ENCODE data around the gene BMPER.
A peak's percentile ranks its signal among the peaks of the same experiment; 100 is the strongest.

BMPER gene

DNA sequence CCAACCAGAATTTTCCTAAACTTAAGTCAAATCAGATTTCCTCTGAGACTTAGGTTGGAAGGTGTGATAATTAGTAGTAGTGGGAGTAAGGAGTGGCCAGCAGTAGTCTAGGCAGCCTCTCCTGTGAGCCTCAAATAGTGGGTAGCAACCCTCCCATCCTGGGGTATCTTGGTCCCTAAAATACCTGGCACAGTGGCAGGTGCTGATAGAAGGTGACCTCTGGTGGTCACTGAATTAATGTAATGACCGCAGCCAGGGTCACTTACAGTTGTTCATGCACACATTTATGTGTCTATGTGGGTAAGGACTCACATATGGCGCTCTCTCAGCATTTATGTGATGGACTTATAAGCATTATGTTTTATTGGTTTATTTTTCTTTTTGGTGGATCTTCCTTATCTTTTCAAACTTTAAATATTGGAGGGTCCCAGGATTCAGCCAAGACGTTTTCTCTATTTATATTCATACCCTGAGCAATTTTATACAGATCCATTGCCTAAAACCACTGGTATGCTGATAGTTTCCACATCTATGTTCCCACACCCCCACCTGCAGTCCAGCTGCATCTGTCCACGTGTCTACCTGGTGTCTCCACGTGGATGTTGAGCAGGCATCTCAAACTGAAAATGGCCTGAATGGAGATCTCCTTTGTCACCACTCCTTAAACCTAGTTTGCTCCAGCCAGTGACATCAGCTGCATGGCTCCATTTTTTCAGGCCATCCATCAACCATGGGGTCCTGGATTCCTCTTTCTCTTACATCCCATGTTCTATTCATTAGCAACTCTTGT, 18.3 kb downstream of the BMPER start:
- no peak for DNase-seq (ENCODE audit: low read depth)

DNA sequence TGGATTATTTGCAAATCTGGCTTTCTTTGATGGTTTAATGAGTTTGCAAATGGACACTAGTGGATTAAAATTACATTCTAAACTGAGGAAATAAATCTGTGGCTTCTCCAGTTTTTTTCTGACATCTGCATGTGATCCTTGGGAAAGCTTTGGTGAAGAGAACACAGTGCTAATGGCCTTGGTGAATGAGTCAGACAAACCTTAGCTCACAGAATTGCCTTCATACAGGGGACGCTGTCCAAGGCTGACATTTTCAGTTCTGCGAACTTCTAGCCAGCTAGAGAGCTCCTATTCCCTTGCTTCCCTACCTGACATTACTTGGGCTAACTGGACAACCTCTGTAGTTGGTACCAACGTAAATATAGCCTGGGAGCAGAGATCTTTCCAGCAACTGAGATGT, 21.2 kb downstream of the BMPER start:
- peak; percentile 74 for DNase-seq (ENCODE audit: low read depth)

DNA sequence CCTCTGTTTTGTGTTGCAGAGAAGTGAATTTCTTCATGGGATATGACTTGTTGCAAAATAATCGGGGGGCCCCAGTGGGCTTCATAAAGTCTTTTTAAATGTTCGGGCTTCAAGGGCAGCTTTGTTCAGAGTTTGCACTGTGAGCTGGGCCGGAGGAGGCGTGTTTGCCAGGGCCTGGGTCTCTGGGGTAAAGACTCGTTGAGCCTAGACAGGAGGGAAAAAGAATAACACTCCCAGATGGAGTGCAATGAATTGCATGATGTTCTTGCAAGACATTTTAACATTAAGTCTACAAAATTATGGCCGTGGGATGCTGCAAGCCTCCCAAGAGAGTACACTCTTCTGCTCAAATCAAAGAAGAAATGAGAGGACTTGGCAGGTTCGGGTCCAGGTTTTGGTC, 23.6 kb downstream of the BMPER start:
- DNase-seq (ENCODE audit: low read depth), result no peak

DNA sequence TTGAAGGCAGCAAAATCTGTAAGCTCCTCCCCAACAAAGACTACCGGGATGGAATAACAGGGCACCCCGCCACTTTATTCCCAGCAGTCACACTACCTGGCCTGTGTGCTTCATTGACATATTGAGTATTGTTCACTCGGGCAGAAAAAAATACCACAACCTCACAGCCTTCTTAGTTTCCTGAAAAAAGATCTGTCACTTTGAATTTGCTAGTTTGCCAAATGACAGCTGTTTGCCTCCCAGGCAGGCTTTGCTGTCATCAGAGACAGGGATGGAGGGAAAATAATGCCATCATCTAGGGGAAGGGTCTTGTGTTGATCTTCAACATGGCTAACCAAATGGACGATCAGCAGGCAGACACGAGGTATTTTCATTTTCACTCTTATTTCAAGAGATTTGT, 26.9 kb downstream of the BMPER start:
- DNase-seq (ENCODE audit: low read depth), result no peak

DNA sequence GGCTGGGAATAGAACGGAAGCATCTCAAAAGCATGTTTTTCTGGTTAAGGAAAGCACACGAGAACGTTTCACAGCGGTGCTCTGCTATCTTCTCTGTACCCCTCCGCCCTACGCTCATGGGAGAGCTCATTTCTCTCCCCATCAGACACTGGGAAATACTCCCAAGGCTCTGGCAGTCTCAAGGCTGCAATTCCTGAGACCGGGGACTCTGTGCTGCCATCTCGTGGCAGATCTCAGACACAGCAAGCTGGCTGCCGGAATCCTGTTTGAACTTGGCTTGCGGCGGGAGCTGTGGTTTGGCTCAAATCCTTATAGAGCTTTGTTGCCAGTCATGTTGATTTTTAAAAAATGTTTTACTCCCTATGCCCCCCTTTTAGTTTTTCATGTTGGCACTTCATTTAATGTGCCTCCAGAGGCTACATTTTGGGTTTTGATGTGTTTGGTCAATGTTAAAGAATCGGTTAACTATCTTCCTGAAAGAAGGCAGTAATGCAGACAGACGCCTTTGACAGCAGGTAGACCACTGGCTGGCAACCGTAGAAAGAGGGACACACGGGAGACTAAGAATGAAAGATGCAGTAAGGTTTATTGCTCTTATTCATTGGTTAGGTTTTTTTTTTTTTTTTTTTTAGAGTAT, 27.6 kb downstream of the BMPER start:
- DNase-seq (ENCODE audit: low read depth), result peak; percentile 83

DNA sequence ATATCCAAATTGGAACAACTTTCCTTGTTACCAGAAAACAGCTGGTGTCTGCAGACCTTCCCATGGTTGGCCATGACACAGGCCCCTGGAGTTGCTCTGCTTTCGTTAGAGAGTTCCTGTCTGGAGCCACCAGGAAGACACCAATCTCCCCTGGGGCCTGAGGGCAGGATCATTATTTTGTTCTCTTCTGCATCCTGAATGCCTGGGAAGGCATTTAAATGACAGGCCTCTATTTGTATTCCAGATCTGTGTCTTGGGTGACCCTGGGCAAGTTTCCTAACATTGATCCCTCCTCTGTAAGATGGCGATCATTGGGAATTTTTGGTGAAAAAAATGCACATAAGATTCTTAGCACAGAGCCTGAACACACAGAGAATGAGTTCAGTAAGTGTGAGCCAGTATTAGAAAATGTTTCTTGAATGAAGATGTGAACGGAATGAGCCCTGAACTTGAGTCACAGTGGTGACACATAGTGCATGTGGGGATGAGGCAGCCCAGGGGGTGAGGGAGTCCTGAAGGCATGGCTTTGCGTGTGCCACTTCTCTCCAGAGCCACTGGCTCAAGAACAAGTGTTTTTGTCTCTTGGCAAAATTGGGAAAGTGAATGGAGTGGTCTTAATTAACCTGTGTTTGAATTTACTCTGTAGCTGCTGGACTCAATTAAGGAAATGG, 28.4 kb downstream of the BMPER start:
- DNase-seq (ENCODE audit: low read depth), result peak; percentile 70

DNA sequence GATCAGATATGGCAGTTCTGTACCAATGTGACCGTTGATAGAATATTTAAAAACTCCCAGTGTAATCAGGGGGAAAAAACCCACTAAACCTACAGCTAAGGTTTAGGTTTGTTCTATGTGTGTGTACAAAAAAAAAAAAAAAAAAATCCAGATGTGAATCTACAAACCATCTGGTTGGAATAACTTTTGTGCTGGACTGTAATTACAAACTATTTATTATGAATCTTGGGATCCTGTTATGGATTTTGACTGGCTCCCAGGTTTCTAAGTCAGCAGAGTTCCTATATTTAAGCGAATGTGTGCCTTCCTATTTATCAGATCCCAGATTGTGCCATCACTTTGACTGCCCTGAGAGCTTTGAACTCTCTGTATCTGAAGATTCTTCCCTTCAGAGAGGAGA, 29.1 kb downstream of the BMPER start:
- no peak for DNase-seq (ENCODE audit: low read depth)

DNA sequence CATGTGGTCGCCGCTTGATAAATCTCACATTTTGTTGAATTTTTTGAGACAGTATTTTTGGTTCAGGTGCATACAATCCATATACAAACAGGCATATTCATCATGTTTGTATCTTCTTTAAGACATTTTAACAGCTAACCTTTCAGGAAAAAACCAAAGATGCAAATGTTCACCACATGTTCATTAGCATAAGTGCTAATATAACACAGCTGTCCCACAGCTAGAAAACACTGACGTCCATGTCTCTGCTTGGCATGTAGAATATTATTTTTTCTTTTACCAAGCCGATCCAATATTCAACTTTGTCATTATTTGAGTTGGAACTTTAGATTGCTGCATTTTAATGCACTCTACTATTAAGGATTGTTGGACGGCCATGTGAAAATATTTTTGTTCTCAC, 31.2 kb downstream of the BMPER start:
- no peak for DNase-seq (ENCODE audit: low read depth)

DNA sequence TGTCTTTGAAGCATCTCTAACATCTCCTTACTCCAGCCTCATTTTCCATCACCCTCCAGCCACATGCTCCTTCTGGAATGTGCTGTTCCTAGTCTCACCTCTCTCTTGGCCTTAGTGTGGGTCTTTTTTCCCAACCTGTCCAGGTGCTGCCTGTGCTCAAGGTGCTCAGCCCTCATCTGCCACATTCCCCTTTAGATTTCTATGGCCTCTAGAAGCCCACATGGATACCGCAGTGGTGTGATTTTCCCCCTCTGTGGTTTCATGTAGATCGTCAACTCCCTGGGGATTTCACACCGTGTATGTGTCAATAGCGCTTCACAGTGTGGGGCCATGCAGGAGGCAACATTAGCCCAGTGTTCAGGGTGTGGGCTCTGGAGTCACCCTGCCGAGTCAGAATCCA, 32.5 kb downstream of the BMPER start:
- no peak for DNase-seq (ENCODE audit: low read depth)

DNA sequence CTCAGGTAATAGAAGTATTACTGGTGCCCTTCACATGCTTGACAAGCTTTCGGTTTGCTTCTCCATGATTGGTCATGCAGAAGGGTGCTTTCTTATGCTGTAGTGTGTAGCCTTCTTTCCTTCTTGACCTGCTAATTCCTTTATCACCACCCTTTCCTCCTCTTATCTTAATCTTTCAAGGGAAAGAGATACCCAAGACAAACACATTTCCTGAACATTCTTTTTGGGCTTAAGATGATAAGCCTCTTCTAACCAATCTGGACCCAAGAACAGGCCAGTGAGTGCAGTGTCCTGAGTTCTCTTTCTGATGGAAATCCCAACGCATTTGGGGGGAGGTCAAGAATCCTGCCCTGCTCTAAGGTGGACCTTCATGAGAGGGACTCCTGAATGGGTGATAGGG, 33.8 kb downstream of the BMPER start:
- DNase-seq (ENCODE audit: low read depth), result no peak

DNA sequence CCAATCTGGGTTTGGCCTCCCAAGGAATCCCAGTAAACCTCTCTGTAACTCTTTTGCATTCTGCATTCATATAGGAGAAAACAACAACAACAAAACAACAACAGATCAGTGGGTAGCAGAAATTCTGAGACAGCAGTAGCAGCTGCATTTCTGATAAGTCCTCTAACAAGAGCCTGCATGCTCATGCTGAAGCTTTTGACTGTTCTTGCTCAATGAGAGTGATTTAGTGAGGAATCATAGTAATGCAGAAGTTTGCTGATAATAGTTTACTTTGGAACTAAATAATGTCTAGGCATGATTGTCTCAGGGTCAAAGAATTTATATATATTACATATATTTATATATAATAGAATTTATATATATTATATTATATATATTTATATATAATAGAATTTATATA, 35.2 kb downstream of the BMPER start:
- peak; percentile 87 for DNase-seq (ENCODE audit: low read depth)

DNA sequence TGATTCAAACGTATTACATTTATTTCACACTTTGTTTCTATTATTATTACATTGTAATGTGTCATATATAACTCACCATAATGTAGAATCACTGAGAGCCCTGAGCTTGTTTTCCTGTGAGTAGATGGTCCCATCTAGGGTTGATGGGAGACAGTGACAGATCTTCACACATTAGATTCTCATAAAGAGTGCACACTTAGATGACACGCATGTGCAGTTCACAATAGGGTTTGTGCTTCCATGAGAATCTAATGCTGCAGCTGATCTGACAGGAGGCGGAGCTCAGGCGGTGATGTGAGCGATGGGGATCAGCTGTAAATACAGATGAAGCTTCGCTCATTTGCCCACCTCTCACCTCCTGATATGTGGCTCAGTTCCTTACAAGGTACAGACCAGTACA, 36.1 kb downstream of the BMPER start:
- DNase-seq (ENCODE audit: low read depth), result no peak

DNA sequence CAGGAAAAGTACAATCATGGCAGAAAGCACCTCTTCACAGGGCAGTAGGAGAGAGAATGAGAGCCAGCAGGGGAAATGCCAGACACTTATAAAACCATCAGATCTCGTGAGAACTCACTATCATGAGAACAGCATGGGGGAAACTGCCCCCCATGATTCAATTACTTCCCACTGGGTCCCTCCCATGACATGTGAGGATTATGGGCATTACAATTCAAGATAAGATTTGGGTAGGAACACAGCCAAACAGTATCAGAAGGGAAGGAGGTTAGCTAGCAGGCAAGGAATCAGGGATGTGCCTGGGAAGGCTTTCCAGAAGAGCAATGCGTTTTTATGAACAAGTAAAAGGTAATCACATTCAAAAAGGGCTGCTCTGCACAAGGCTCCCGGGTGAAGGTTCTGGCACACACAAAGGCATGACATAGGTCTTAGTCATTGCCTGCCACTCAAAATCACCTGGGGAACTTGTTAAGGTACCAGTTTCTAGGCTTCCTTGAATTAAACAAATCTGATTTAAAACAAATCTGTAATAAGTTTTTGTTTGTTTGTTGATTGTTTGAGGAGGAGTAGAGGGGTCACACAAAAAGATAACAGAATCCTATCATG, 40.9 kb downstream of the BMPER start:
- no peak for DNase-seq (ENCODE audit: low read depth)

DNA sequence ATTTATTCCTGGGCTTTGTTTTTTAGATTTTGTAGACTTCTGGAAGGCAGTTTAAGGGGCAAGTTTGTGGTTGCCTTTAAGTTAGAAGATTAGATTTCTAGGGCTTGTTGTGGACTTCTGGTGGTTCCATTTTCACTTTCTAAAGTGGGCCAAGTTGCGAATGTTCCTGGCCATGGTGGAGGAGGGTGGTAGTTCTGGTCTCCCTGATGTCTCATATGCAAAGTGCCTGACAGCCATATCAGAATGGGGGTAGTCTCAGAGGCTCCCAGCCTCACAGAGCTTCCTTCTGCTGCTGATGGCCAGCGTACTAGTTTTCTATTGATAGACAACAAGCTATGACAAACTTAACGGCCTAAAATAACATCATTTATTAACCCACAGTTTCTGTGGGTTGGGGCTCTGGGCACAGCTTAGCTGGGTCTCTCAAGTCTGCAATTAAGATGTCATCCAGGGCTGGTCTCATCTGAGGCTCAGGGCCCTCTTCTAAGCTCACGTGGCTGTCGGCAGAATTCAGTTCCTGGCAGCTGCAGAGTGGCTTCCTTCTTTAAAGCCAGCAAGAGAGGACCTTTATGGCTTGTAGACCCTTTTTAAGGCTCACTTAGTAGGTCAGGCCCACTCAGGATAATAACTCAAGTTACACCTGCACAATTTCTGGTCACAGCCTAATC, 44.8 kb downstream of the BMPER start:
- DNase-seq (ENCODE audit: low read depth), result no peak

DNA sequence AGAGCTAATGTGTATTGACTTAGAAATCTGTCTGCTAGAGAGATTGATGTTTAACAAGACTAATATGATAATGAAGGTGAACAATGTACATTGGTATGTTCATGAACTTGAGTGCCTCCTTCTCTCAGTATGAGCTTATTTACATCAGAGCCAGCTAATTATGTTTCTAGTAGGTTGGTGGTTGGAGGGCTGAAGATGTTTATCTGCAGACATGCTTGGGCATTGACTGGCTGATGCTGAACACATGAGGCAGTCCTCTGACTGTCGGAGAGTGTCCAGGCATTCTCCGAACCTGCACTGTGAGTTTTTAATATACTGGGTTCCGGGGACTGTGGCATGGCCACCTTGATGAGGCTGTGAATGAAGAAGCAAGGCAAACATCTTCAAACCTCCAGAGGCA, 47.5 kb downstream of the BMPER start:
- peak; percentile 73 for DNase-seq (ENCODE audit: low read depth)

DNA sequence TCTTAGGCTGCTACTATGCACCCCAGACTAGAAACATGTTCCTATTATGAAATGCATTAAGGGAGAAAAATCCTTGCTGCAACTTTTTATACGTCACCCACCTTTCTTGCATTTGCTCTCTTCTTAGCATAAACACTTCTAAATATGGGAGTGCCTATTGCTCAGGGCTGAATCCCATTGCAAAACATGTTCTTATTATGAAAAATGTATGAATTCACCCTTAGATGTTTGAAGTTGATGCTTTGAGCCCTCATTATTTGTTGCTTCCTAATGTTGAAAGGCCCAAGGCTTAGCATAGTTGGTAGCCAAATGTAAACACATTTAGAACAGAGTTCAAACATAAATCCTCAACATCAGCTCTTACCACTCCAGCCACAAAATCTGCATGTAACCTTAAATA, 52.8 kb downstream of the BMPER start:
- peak; percentile 90 for DNase-seq (ENCODE audit: low read depth)

DNA sequence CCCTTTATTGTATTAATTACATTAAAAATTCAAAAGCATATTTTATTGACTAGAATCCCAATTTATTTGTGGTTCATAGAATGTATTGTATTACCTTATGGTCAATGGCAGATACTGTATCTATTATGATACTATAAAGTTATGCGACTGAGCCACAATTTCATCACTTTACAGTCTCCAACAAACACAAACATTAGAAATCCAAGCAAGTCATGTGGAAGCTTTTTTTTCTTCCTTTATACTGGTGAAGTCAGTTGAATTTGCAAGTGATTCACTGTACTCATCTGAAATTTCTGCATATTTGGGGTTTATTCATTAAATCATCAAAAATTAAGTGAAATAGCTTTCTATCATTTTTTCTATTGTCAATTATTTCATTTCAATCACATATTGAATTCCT, 54.3 kb downstream of the BMPER start:
- DNase-seq (ENCODE audit: low read depth), result peak; percentile 29

DNA sequence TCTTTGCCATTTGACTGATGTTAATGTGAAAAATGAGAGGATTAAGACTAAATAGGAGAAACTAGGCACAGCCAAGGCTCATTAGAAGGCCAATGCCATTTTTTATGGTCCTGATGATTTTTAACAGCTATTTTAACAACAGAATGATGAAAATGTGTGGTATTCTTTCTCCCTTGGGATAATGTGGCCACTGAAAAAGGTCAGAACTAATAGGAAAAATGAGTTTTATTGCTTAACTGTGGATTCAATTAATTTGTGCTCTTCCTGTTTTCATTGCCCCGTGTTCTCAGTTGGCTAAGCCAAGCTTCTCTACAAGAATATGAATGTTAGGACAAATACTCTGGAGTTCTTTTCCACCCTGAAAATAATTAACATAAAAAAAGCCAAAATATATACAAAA, 56.6 kb downstream of the BMPER start:
- no peak for DNase-seq (ENCODE audit: low read depth)

DNA sequence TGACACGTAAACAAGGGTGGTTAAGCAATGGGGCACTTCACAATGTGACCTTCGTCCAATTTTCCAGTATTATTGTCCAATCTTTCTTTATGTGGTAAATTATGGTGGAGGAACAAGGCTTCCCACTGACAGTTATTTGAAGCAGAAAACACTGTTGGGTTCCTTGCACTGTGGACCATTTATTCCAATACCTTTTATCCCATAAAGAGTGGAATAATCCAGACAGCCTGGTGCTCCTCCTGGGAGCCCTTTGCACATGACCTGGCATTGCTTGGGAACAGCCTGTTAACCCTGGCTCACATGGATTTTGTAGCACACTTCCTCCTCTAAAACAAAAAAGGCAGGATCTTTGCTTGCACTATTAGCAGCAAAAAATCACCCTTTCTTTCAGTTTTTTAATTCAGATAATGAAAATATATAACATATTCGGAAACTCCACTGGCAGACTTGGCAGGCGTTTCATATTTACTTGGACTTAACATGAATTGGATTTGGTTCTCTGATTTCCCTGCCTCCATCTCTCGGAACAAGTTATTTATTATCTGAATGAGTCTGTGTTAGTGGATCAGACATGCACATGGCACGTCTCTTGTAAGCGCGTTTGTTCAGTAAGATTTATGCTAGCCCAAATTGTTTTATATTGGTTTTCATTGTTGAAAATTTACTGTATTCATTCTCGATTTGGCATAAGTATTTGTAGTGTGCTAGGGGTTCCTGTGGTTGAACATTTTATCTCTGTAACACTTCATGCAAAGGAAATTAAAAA, 59.3 kb downstream of the BMPER start:
- DNase-seq (ENCODE audit: low read depth), result no peak

DNA sequence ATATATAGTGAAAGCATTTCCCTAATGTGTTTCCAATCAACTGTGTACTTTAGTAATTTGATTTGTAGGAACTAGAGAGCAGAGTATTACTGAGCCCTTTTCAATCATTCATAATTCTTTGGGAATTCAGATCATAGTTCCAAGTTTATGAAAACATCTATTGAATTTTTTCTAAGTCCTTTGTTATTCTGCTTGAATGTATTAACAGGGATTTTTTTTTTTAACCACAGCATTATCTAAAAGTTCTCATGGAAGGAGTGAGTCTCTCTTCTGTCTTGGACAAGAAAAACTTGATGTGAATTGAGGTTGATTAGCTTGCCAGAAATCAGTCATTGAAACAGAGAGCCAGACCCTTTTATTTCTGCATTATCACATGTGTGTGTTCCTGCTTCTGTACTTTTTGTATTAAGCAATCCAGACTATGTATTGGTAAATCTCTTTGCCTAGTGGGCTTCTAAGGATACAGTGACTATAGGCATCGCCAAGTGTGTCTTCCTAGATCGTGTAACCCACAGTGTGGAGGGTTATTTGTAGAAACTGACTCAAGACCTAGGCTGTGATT, 59.9 kb downstream of the BMPER start:
- DNase-seq (ENCODE audit: low read depth), result peak; percentile 79

DNA sequence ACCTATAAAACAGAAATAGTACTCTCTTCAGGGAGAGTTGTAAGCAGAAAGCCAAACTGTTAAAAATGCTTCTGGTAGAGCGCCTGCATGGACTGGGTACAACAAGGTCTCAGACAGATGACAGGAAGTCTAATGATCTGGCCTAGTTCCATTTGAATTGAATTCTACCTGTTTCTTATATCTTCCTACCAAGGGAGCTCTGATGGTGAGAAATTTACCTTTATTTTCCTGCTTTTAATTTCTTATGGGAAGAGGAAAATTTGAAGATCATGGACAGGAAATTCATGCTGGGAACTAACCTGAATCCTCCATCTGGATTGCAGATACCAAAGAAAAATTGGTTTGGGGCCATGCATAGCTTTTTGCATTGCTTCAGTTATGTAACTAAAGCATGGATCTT, 63.3 kb downstream of the BMPER start:
- no peak for DNase-seq (ENCODE audit: low read depth)

Measured in amniotic epithelial cell (primary cell).